Measurements from ENCODE around the gene SLAMF7.

Gene SLAMF7

GRCh38 chr1:160800645-160801408, 61.8 kb downstream of the SLAMF7 start:
- no peak for DNase-seq (ENCODE audit: low read depth)

DNA sequence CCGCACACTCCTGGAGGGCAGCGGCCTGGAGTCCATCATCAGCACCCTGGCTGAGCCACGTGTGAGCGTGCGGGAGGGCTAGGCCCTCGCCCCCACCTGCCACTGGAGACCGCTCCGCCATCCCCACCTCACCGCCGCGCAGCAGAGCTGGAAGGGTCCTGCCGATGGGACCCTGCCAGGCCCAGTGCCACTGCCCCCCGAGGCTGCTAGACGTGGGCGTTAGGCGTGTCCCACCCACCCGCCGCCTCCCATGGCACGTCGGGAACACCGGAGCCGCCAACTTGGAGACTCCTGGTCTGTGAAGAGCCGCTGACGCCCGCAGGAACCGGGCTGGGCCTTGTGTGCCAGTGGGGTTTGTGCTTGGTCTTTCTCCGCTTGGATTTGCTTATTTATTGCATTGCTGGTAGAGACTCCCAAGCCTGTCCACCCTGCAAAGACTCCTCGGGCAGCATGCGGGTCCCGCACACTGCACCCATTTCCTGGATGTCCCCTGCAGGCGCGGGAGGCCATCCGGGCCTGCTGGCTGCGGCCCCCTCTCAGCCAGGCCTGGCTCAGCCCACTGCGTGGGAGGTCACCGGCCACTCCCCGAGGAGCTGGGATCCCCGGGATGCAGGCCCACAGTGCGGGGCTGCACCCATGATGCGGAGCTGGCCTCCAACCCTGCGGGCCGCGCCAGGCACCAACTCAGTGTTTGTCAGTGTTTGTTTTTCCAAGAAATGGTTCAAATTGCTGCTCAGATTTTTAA, 63.0 kb downstream of the SLAMF7 start:
- DNase-seq (ENCODE audit: low read depth): no peak

All from fibroblast of gingiva (primary cell).